RCC 7860 (cell line): ENCODE measurements around the gene EYA3.

Experiments
- DNase-seq: peaks from one replicate; pipeline ENCODE4 v3.0.0-alpha.2; 2015; ENCODE audit warnings: low spot score
- FAIRE-seq: peaks from 2 replicates; lab custom pipeline; 2012; peaks lifted over from hg19 to GRCh38; lab: Jason Lieb, UNC

Gene EYA3

GRCh38 chr1:27973771-27974416, 114.5 kb downstream of the EYA3 start:
- FAIRE-seq (no peak), DNase-seq (no peak)

DNA sequence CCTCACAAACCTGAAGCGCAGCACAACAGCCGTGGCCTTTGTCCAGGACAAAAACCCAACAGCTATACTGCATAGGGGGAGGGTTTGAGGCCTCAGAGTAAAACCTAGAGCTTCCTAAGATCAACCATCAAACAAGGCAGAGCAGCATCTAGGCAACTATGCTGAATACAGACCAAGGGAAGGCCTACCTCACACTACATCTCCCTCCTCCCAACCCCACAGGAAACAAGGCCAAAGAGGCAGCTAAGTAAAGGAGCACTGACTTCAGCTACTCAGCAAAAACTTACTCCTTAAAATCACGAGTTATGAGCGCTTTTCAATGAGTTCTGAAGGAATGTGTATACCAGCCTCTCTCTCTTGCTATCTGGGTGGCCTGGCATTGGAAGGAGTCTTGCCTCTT, 116.3 kb downstream of the EYA3 start:
- DNase-seq: no peak
- no peak for FAIRE-seq

- DNase-seq (no peak), FAIRE-seq (no peak)
Measured at GRCh38 chr1:27971674-27972073, 116.7 kb downstream of the EYA3 start.

- FAIRE-seq (no peak), DNase-seq (peak; percentile 29)
Measured at GRCh38 chr1:27970401-27970800, 118.0 kb downstream of the EYA3 start.

DNA sequence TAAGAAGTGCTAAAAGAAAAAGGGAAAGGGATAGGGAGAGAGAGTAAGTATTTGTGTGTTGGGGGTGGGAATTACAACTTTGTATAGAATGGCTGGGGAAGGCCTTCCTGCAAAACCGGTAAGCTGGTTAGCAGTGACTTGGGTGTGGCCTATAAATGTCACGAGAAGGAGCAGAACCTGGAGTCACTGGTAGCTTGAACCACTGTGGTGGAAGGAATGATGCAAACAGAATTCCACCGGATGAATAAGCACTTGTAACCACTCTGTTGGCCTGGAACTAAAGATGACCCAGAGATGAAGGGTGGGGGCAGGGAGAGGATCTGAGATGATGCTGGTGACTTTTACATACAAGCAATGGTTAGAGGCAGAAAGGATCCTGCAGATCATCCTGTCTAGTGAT, 119.7 kb downstream of the EYA3 start:
- FAIRE-seq (peak; percentile 92), DNase-seq (peak; percentile 92)

DNA sequence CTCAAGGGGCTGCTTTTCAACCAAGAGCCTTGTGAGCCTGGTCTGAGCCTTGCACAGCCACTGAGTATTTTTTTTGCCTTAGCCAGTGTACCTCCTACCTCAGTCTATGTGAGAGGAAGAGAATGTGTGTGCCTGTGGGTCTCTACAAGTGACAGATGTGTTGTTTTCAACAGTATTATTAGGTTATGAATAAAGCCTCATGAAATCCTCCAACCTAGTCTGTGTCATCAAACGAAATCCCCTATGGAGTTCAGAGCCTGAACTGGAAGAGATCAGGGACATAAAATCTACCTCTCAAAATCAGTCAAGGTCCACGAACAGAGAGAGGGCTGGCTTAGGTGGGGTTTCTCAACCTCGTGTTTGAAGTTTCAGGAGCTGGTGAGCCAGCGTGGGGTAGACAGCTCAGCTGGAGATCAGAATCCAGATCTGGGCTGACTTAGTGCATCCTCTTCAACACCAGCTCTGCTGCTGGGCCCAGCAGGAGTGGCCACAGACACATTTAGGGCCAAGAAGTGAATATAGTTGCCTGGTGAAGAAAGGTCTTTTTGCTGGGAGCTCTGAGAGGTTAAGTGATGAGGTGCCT, 120.4 kb downstream of the EYA3 start:
- FAIRE-seq (no peak), DNase-seq (no peak)

DNA sequence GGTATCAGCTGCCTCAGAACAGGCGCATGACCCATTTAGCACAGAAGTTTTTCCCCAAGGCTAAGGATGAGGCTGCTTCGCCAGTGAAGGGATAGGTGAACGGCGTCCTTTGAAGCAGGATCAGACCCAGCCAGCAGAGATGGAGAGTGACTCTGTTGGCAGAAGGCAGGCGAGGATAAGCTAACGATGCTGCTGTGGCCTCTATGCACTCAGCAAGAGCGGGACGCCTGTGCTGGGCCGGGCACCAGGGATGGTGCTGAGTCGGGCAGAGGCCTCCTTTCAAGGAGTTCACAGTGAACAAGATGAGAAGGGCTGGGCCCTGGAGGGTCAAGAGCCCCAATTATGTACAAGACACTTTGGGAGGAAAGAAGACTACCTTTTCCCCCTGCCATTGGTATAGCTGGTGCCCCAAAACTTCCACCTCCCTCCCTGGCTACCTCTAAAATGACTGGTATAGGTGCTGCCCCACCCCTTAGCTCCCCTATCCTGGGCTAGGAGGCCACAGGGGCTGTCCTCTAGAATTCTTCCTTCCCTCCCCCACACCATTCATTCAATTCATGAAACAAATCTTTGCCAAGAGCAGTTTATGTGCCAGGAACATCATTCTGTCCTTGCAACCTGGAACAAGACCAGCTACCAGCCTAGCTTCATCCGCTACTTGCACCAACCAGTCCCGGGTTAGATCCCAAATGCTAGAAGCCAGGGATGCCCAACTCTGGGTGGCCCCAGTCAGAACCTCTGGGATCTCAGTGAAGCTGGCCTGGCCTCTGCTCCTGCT, 121.1 kb downstream of the EYA3 start:
- DNase-seq (no peak), FAIRE-seq (no peak)

GRCh38 chr1:27966402-27967105, 121.9 kb downstream of the EYA3 start:
- no peak for FAIRE-seq

GRCh38 chr1:27963393-27963792, 125.0 kb downstream of the EYA3 start:
- DNase-seq (no peak), FAIRE-seq (no peak)

More at GRCh38 chr1:27966402-27967105, 121.9 kb downstream of the EYA3 start:
- peak; percentile 50 for DNase-seq

- no peak for FAIRE-seq
- DNase-seq: no peak
Measured at GRCh38 chr1:27961646-27962221, 126.7 kb downstream of the EYA3 start.

GRCh38 chr1:27960762-27961645, 127.4 kb downstream of the EYA3 start:
- no peak for DNase-seq
- FAIRE-seq: no peak

DNA sequence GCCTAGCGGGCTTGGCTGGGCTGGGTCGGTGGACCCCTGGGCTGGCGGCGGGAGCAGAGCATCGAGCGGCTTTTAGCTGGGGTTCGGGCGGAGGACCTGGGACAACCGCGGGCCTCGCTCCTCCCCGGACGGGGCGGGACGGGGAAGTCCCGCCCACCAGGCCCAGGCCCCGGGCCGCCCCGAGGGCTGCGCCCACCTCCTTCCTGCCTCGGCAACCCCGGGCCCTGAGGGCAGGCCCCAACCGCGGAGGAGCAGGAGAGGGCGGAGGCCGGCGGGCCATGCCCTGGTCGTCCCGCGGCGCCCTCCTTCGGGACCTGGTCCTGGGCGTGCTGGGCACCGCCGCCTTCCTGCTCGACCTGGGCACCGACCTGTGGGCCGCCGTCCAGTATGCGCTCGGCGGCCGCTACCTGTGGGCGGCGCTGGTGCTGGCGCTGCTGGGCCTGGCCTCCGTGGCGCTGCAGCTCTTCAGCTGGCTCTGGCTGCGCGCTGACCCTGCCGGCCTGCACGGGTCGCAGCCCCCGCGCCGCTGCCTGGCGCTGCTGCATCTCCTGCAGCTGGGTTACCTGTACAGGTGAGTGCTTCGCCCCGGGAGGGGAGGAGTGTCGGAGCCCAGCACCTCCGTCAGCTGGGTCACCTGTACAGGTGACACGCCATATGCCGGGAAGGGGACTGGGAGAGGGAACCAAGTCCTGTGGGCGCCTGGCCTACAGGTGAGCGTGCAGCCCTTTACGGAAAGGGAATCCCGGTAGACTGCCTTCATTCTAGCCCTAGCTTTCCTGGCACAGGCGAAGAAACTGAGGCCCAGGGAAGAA, 128.4 kb downstream of the EYA3 start, which contains the start of gene XKR8:
XKR8 (plus strand) TSS at position 182 of the 812 bp plus-strand sequence; CDS start at position 279, 97 bp downstream.
- no peak for FAIRE-seq
- peak; percentile 55 for DNase-seq

- FAIRE-seq (no peak), DNase-seq (no peak)
Measured at GRCh38 chr1:27958513-27958912, 129.9 kb downstream of the EYA3 start.

GRCh38 chr1:27957655-27958054, 130.8 kb downstream of the EYA3 start:
- FAIRE-seq (no peak), DNase-seq (no peak)

- no peak for DNase-seq
- no peak for FAIRE-seq
Measured at GRCh38 chr1:27956761-27957160, 131.6 kb downstream of the EYA3 start.

GRCh38 chr1:27955076-27955475, 133.3 kb downstream of the EYA3 start:
- no peak for FAIRE-seq
- no peak for DNase-seq

DNA sequence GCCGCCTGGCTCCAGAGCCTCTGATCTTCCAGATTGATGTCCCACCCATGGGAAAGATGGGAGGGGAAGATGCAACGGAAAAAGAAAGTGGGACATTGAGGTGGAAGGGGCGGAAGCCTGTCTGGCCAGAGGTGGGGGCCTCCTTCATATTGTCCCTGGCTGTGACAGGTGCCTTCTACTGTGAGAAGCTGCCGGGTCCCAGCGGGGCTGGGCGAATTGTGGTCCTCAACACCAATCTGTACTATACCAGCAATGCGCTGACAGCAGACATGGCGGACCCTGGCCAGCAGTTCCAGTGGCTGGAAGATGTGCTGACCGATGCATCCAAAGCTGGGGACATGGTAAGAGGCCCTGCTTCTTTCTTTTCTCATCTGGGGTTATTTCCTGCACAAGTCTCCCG, 134.2 kb downstream of the EYA3 start:
- DNase-seq (no peak), FAIRE-seq (no peak)

DNA sequence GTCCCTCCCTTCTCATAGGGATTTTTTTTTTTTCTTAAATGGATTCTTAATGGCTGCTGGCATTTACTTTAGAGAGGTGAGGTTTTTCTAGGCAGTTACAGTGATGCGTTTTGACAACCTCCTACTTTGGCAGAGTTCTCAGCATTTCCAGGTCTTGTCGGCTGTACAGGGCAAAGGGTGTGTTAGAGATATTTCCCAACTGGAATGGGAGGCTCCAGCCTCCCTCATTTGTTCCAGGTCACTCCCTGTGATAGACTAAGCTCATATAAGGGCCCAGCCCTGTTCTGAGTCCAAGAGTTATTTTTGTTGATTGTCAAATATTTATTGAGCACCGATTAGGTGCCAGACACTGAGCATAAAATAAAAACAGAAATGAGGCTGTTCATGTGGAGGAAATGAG, 136.3 kb downstream of the EYA3 start:
- FAIRE-seq (no peak), DNase-seq (no peak)

DNA sequence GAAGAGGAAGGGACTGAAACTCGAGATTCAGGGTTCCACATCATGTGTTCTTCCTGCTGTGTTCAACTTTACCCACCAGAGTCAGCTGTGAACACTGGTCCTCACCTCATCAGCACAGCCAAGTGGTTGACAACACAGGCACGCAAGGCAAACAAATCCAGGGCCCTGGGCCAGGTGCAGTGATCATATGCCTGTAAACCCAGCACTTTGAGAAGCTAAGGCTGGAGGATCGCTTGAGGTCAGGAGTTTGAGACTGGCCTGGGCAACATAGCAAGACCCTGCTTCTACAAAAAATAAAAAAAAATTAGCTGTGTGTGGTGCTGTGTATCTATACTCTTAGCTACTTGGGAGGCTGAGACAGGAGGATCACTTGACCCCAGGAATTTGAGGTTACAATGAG, 137.0 kb downstream of the EYA3 start:
- DNase-seq (no peak), FAIRE-seq (no peak)
